ENCODE data around the gene LRRC71. TPM values are rescaled to one million over a fixed set of nuclear protein-coding genes. Genes with fewer than 3 reads are reported as not detected.

The LRRC71 gene
- total and polyA plus RNA-seq, 2 of the 8 experiments (the other 6 are each of a cell fraction or from before 2014, with no cell fraction given), result 0.05 TPM; not detected in 1

DNA sequence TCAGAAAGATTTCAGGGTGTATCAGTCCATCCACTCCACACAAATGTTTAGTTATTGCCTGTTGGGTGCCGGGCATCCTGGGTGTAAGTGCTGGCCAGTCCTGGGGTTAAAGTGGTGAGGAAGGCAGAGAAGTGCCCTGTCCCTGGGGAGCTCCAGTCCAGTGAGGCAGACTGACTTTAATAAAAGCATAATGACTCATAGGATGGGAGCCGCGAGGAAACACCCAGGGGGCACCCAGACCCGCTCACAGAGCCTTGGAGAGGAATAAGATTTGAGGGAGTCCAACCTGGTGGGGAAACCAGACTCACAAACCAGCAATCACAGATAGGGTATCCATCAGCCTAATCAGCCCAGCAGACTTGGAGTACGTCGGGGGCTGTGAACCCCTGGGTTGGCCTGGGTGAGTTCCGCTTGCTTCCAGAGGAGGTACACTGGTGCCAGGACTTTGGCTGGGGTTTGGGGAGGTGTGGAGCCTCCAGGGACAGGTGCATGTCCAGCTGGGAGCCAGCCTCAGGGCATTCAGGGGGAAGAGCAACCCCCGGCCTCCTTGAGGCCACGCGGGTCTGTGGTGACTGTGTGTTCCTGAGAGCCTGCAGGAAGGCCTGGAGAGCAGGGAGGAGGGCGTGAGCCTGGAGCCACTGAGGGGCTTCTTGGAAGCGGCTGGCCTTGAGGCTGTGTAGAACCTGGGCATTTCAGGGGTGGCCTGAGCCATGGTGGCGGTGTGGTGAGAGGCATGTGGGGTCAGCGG is 23.2 kb upstream of the LRRC71 start:
- DNase-seq (ENCODE audit: low read depth in 1 of 2, low spot score in 2 of 2), result no peak
- H4K20me1 ChIP-seq (replicated peaks in 1 of 2; ENCODE audit: control insufficient read depth in 1 of 2, insufficient read depth in 2 of 2, low read length in 2 of 2), result no peaks in the 10 kb centered on the region
- H3K23me2 ChIP-seq (ENCODE audit: low read depth, low read length), result no peaks in the 10 kb centered on the region; the same call in 1 of the 2 replicates
- peak overlapping the region; percentile 39; the same call in 1 of the 2 replicates for H2AK5ac ChIP-seq (ENCODE audit: low read depth, low read length)
- H2BK20ac ChIP-seq (ENCODE audit: low read length), result no peak overlapping the region
- no peak overlapping the region for H3K4me3 ChIP-seq (ENCODE audit: extremely low read depth in 1 of 4, insufficient read depth in 2 of 4, low read depth in 3 of 4, low read length in 4 of 4)
- H2BK12ac ChIP-seq (ENCODE audit: low read depth, low read length), result 0 out of 2 replicates have a peak overlapping the region, but pooled peaks have one; percentile 39
- FAIRE-seq, result no peak
- H3K23ac ChIP-seq (ENCODE audit: insufficient read length), result no peak overlapping the region
- no peak overlapping the region for H3K9ac ChIP-seq (replicated peaks in 1 of 4; ENCODE audit: extremely low read depth in 1 of 4, low read depth in 3 of 4, low read length in 3 of 4)
- H3K36me3 ChIP-seq (ENCODE audit: control insufficient read depth in 2 of 4, insufficient read depth in 4 of 4, low read length in 3 of 4), result no peaks in the 10 kb centered on the region
- POLR2A ChIA-PET (ENCODE audit: partially characterized antibody), result interaction anchor here (1.3 to 2.8 kb wide), 2 partner anchors 10 to 169 kb away, joined by 3 to 10 read pairs; partner anchors contain the start of genes ISG20L2 and METTL25B
- CTCF ChIA-PET (ENCODE audit: partially characterized antibody), result interaction anchor here (1.0 to 31.4 kb wide), 11 partner anchors 10 to 216 kb away, joined by 3 to 719 read pairs (median 4); partner anchors contain the start of genes INSRR, LRRC71 and NTRK1
- H3K14ac ChIP-seq (ENCODE audit: insufficient read length), result no peak overlapping the region
- no peaks in the 10 kb centered on the region for H3K79me1 ChIP-seq (ENCODE audit: low read depth, low read length)
- H3K9me3 ChIP-seq (ENCODE audit: insufficient read depth in 2 of 2, low read depth in 1 of 2, low read length in 1 of 2), result no peaks in the 10 kb centered on the region
- no peak for TF ChIP-seq EP300 (IDR thresholded peaks at IDR 0.05; ENCODE audit: borderline replicate concordance in 1 of 2, low read depth in 2 of 2, low read length in 2 of 2)
- TF ChIP-seq, protein P1, sequence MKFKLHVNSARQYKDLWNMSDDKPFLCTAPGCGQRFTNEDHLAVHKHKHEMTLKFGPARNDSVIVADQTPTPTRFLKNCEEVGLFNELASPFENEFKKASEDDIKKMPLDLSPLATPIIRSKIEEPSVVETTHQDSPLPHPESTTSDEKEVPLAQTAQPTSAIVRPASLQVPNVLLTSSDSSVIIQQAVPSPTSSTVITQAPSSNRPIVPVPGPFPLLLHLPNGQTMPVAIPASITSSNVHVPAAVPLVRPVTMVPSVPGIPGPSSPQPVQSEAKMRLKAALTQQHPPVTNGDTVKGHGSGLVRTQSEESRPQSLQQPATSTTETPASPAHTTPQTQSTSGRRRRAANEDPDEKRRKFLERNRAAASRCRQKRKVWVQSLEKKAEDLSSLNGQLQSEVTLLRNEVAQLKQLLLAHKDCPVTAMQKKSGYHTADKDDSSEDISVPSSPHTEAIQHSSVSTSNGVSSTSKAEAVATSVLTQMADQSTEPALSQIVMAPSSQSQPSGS (IDR thresholded peaks at IDR 0.05; ENCODE audit: low read length), result no peak
- TF ChIP-seq EZH2 (IDR thresholded peaks at IDR 0.05; ENCODE audit: low read depth, low read length, severe bottlenecking), result no peak
- TF ChIP-seq, protein P2, sequence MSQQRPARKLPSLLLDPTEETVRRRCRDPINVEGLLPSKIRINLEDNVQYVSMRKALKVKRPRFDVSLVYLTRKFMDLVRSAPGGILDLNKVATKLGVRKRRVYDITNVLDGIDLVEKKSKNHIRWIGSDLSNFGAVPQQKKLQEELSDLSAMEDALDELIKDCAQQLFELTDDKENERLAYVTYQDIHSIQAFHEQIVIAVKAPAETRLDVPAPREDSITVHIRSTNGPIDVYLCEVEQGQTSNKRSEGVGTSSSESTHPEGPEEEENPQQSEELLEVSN (IDR thresholded peaks at IDR 0.05), result no peak
- no peak for TF ChIP-seq GTF2F1 (IDR thresholded peaks at IDR 0.05; ENCODE audit: borderline replicate concordance, low read depth, low read length)
- no peak overlapping the region for H4K8ac ChIP-seq (ENCODE audit: extremely low read depth, insufficient read depth, low read length)
- H3K4me1 ChIP-seq (replicated peaks in 1 of 4; ENCODE audit: control insufficient read depth in 3 of 4, insufficient read depth in 4 of 4, low read length in 3 of 4), result peaks cover 0 to 10% (median 4%) of the 10 kb centered on the region in 4 experiments; a peak in 5 of 7 replicates
- no peak overlapping the region for H3K18ac ChIP-seq (ENCODE audit: extremely low read depth, low read length)
- no peak overlapping the region for H3K4ac ChIP-seq (replicated peaks; ENCODE audit: insufficient read length, low read depth, low read length)
- H4K5ac ChIP-seq (ENCODE audit: insufficient read length, low read depth, low read length), result no peak overlapping the region
- H2BK120ac ChIP-seq (replicated peaks; ENCODE audit: low read depth, low read length), result no peak overlapping the region
- no peak overlapping the region for H2BK15ac ChIP-seq (ENCODE audit: low read length)
- H3K79me2 ChIP-seq (ENCODE audit: control insufficient read depth in 1 of 2, insufficient read depth in 2 of 2, low read length in 2 of 2), result no peaks in the 10 kb centered on the region
- H4K91ac ChIP-seq (replicated peaks; ENCODE audit: insufficient read length, low read length), result no peak overlapping the region
- H2AFZ ChIP-seq (ENCODE audit: low read length), result no peak overlapping the region
- peaks cover 5 to 34% (median 29%) of the 10 kb centered on the region in 4 experiments for H3K27me3 ChIP-seq (replicated peaks in 1 of 4; ENCODE audit: control insufficient read depth in 3 of 4, extremely low read depth in 1 of 4, insufficient read depth in 3 of 4, low read length in 3 of 4)
- no peak overlapping the region for H3K4me2 ChIP-seq (ENCODE audit: insufficient read depth in 1 of 2, low read depth in 2 of 2, low read length in 2 of 2)
- WGBS, 2 experiments (ENCODE audit: extremely low coverage in 1 of 2, insufficient coverage in 1 of 2, insufficient read length in 1 of 2, insufficient replicate concordance in 2 of 2, low coverage in 1 of 2, low lambda C conversion rate in 2 of 2, missing lambda C conversion rate in 1 of 2), result 79% methylated on average over 14 of the region's 14 CpGs; no CpG with 5 or more reads in 1 of the 2 experiments
- peak overlapping the region; percentile 16; the same call in 1 of the 2 replicates for H2BK5ac ChIP-seq (ENCODE audit: low read depth, low read length)
- H3K56ac ChIP-seq (replicated peaks; ENCODE audit: insufficient read length, low read depth, low read length), result no peak overlapping the region
- no peak overlapping the region for H3K27ac ChIP-seq (ENCODE audit: low read depth, low read length)
